ENCODE results near the gene ZNF365.
A peak's percentile ranks its signal among the peaks of the same experiment; 100 is the strongest.

The ZNF365 gene

DNA sequence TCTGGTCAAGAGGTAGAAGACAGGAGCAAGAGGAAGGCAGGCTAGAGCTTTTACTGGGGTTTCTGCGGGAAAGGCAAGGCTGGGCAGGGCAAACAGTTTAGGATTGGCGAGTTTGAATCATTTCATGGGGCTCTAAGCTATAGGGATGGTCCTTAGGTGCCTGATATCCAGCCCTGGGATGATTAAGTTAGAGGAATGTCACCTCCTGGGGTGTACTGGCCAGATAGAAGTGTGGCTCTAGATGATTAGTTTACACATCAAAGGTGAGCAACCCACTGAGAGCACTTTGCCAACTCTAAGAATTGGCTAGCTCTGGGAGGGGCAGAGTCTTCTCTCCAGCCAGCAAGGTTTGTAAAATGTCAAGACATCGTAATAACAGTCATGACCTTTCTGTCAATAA lies 52.4 kb downstream of the ZNF365 start:
- DNase-seq (ENCODE audit: low spot score) = no peak
- TF ChIP-seq, protein P1, sequence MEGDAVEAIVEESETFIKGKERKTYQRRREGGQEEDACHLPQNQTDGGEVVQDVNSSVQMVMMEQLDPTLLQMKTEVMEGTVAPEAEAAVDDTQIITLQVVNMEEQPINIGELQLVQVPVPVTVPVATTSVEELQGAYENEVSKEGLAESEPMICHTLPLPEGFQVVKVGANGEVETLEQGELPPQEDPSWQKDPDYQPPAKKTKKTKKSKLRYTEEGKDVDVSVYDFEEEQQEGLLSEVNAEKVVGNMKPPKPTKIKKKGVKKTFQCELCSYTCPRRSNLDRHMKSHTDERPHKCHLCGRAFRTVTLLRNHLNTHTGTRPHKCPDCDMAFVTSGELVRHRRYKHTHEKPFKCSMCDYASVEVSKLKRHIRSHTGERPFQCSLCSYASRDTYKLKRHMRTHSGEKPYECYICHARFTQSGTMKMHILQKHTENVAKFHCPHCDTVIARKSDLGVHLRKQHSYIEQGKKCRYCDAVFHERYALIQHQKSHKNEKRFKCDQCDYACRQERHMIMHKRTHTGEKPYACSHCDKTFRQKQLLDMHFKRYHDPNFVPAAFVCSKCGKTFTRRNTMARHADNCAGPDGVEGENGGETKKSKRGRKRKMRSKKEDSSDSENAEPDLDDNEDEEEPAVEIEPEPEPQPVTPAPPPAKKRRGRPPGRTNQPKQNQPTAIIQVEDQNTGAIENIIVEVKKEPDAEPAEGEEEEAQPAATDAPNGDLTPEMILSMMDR (IDR thresholded peaks at IDR 0.05; ENCODE audit: borderline replicate concordance, control extremely low read depth, extremely low read depth, insufficient read depth, missing control alignments) = no peak
- in situ Hi-C loops (cut with MboI; ENCODE audit: low sequenced_read_pairs, unreplicated experiment) = no loop called here

DNA sequence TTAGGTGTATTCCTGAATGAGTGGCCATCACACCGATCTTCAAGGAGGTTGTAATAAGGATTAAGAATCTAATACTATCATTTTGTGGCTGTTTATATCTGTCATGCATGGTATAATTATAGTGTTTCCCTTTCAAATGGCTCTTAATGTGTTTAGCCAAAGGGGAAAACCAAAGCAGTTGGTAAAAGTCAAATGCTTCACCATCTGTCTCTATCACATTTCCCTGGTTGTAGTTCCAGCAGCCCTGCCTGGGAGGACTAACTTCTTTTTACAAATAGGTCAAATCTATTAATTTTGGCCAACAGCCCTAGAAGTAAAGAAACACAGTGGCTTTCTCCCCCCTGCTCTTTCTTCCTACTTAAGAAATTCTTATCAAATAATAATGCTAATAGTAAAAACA lies 56.7 kb downstream of the ZNF365 start:
- no peak for DNase-seq (ENCODE audit: low spot score)
- TF ChIP-seq, protein P1 (IDR thresholded peaks at IDR 0.05; ENCODE audit: borderline replicate concordance, control extremely low read depth, extremely low read depth, insufficient read depth, missing control alignments) = no peak
- in situ Hi-C loops (cut with MboI; ENCODE audit: low sequenced_read_pairs, unreplicated experiment) = loop anchor here (10.0 kb wide), 1 partner anchor 134 kb away; no protein-coding TSS in a partner anchor

DNA sequence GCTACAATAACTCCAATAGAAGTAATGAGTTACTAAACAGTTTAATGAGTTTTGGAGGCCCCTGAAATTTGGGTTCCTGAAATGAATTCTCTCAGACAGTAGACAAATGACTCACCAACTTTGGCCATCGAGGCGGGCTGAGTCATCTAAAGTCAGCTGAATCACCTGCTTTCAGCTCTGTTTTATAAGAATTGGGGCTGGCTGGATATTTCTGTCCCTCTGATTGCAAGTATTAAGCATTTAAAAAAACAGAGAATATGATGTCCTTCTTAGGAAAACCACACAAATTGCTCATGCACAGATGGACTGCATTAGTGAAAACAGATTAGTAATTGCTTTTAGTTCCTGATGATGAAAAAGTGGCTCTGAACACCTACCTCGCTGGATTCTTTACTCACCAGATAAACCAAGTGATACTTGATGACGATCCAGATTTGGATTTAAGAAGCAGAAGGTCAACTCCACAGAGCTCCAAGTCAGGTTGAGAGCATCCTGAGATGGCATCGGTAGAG lies 59.1 kb downstream of the ZNF365 start:
- DNase-seq (ENCODE audit: low spot score) = peak; percentile 39
- TF ChIP-seq, protein P1 (IDR thresholded peaks at IDR 0.05; ENCODE audit: borderline replicate concordance, control extremely low read depth, extremely low read depth, insufficient read depth, missing control alignments) = no peak
- in situ Hi-C loops (cut with MboI; ENCODE audit: low sequenced_read_pairs, unreplicated experiment) = loop anchor here (10.0 kb wide), 1 partner anchor 132 kb away; no protein-coding TSS in a partner anchor

DNA sequence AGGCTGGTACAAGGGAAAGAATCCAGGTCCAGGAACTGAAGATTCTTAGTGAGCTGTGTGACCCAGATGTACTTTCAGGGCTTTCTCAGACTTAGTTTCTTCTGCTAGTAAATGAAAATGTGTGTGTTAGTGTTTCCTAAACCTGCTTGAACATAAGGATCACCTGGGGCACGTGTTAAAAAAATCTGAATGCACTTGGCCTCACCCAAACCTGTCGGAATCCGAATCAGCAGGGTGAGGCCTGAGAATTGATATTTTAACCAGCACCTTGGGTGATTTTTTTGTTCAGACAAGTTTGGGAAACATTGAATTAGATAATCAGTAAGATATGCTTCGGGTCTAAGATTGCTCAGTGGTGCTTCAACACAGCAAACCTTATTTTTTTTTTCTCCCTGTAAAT lies 59.7 kb downstream of the ZNF365 start:
- DNase-seq (ENCODE audit: low spot score) = no peak
- in situ Hi-C loops (cut with MboI; ENCODE audit: low sequenced_read_pairs, unreplicated experiment) = loop anchor here (10.0 kb wide), 1 partner anchor 131 kb away; no protein-coding TSS in a partner anchor
- TF ChIP-seq, protein P1 (IDR thresholded peaks at IDR 0.05; ENCODE audit: borderline replicate concordance, control extremely low read depth, extremely low read depth, insufficient read depth, missing control alignments) = no peak

DNA sequence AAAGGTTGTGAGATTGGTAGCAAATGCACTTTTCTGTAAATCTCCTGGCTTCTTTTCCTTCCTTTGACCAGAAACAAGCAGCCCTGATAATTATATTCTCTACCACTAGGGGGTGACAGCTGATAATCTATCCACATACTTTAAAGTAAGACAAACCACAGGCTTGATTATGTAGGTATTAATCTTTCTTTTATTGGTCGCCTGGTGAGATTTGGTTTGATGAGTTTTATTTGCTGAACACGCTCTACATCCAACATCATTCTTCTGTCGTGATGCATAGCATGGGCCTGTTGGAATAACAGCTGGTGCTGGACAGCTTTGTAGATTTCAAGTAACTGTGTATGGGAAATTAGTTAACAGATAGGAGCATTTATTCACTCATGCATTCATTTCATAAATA lies 63.5 kb downstream of the ZNF365 start:
- peak; percentile 22 for DNase-seq (ENCODE audit: low spot score)
- in situ Hi-C loops (cut with MboI; ENCODE audit: low sequenced_read_pairs, unreplicated experiment) = loop anchor here (10.0 kb wide), 1 partner anchor 127 kb away; no protein-coding TSS in a partner anchor
- TF ChIP-seq, protein P1 (IDR thresholded peaks at IDR 0.05; ENCODE audit: borderline replicate concordance, control extremely low read depth, extremely low read depth, insufficient read depth, missing control alignments) = peak; percentile 50

DNA sequence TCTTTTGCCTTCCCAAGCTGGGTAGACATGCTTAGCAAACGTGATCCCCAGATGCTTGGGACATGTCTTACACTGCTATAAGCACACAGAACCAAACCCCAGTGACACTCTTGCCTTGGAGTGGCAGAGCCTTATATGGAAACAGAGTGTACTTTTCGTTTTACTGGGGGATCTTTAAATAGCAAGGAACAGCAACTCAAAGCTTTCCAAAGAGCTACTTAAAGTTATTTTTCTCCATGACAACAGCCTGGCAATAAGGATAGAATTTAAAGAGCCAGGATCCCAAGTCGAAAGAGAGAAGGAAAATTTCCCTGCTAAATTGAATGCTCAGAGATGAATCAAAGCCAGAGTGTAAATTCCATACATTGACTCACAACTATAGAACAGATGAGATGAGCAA lies 67.8 kb downstream of the ZNF365 start:
- in situ Hi-C loops (cut with MboI; ENCODE audit: low sequenced_read_pairs, unreplicated experiment) = no loop called here
- DNase-seq (ENCODE audit: low spot score) = no peak
- TF ChIP-seq, protein P1 (IDR thresholded peaks at IDR 0.05; ENCODE audit: borderline replicate concordance, control extremely low read depth, extremely low read depth, insufficient read depth, missing control alignments) = no peak

All from GM13976 (cell line).